GM12872 (cell line): Measurements from ENCODE around the gene TMPRSS13.

Experiments
- TF ChIP-seq, protein P1 (sequence below): IDR thresholded peaks from 3 replicates; pipeline ENCODE4 v1.5.1; 2011; ENCODE audit warnings: low read depth, mild to moderate bottlenecking, low read length, moderate library complexity; ENCODE audit not compliant: insufficient read depth

TMPRSS13 gene

DNA sequence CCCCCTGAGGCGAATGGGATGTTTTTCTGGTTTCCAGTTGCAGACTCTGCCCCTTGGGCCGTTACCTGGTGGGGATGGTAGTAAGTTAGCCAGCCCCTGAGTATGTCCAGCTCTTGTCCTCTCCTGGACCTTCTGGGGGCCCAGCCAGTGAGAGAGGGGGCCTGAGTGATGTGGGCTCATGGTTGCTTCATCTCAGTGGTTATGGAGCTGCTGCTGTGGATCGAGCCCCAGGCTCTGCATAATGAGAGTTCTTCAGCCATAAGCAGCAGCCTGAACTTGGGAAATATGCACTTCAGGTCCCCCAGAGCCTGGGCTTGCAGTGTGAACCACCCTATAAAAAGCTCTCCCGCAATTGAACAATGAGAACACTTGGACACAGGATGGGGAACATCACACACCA, 5.9 kb downstream of the TMPRSS13 start:
- TF ChIP-seq, protein P1, sequence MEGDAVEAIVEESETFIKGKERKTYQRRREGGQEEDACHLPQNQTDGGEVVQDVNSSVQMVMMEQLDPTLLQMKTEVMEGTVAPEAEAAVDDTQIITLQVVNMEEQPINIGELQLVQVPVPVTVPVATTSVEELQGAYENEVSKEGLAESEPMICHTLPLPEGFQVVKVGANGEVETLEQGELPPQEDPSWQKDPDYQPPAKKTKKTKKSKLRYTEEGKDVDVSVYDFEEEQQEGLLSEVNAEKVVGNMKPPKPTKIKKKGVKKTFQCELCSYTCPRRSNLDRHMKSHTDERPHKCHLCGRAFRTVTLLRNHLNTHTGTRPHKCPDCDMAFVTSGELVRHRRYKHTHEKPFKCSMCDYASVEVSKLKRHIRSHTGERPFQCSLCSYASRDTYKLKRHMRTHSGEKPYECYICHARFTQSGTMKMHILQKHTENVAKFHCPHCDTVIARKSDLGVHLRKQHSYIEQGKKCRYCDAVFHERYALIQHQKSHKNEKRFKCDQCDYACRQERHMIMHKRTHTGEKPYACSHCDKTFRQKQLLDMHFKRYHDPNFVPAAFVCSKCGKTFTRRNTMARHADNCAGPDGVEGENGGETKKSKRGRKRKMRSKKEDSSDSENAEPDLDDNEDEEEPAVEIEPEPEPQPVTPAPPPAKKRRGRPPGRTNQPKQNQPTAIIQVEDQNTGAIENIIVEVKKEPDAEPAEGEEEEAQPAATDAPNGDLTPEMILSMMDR = no peak

DNA sequence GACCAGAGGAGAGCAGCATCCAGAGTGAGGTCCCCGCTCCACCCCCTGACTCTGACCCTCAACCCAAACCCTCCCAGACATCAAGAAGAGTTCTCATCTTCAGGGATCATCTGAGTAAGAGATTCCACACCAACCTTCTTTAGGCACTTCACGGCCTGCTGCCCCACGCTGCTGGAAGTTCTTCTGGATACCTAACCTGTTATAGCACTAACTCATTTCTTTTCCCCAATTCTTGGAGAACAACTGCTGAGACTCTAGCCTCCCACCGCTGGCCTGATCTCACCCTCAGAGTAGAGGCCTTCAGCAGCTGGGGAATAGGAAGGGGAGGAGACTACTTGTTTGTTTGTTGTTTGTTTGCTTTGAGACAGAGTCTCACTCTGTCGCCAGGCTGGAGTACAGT, 7.3 kb downstream of the TMPRSS13 start:
- TF ChIP-seq, protein P1 = no peak

- TF ChIP-seq, protein P1 = no peak
These were observed 7.7 kb downstream of the TMPRSS13 start for GRCh38 chr11:117921456-117921855.

DNA sequence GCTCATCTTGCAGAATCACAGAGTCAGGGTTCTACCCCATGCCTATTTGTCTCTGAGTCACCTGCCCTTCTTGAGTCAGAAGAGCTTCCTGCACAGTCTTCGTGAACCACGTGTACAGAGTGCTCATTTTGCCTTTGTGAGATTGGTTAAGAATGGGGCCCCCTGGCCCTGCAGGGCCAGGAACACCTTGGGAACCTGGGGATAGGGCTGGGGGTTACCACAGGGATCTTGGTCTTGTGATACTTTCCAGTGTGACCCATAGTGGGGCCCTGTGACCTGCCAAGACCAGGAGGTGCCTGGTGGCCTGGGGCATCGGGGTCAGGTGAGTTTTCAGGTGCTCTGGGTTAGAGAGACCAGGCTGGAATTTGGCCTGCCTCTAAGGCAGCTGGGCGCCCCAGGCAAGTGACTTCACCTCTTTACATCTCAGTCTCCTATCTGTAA, 9.4 kb downstream of the TMPRSS13 start:
- TF ChIP-seq, protein P1 = no peak

GRCh38 chr11:117919341-117919740, 9.9 kb downstream of the TMPRSS13 start:
- TF ChIP-seq, protein P1 = no peak

- TF ChIP-seq, protein P1 = no peak
These were observed 10.6 kb downstream of the TMPRSS13 start for GRCh38 chr11:117918366-117919255.

DNA sequence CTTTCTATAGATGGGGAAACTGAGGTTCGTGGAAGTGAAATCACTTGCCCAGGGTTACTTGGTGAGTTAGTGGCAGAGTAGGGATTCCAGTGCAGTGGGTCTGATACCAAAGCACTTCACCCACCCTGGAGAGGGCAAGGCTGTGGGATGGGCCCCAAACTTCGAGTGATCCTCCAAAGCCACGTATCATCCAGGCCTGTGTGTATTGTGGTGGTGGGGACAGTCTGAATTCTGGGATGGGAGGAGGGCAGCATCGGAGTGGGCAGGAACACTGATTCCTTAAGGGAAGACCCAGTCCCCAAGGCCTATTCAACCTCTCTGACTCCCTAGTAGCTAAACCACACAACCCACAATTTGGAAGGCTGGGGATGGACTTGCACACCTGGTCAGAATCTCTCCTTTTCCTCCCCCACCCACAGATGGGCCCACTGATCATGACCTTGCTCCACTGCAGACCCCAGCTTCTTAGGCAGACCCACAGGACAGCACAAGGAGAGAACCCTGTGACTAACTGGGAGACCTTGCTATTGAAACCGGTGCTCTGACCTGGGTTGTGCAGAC, 11.5 kb downstream of the TMPRSS13 start:
- TF ChIP-seq, protein P1 = no peak
